A673 (cell line): ENCODE results near the gene GDF15. TPM values are rescaled to one million over a fixed set of nuclear protein-coding genes. Genes with fewer than 3 reads are reported as not detected.

Experiments used
- Bru-seq: library from RNA; stranded (reverse); fragments of 400-500 nt; gene quantifications from one replicate; lab custom pipeline; 2021; lab: Mats Ljungman, UMichigan
- BruChase-seq, 2 experiments: library from RNA; stranded (reverse); fragments of 400-500 nt; gene quantifications; one replicate each; lab custom pipeline; 2021; lab: Mats Ljungman, UMichigan
- BruUV-seq: library from RNA; stranded (reverse); fragments of 400-500 nt; replicated peaks from 2 replicates; lab custom pipeline; 2021; lab: Mats Ljungman, UMichigan
- CTCF ChIA-PET: fragments of 300-600 bp; sonication (Branson Sonifier 250); formaldehyde crosslinking; loops from one replicate; lab custom pipeline; 2022; ENCODE audit warnings: antibody characterized with exemption; lab: Charles Lee
- POLR2A ChIA-PET: fragments of 300-600 bp; sonication (Branson Sonifier 250); formaldehyde crosslinking; loops from one replicate; lab custom pipeline; 2022; ENCODE audit warnings: antibody characterized with exemption; ENCODE audit not compliant: low non-redundant PET; lab: Charles Lee
- DNase-seq: peaks from one replicate; pipeline ENCODE4 v3.0.0-alpha.2; 2015; ENCODE audit warnings: low spot score
- H3K27ac ChIP-seq: fragments of 200-600 bp; sonication (generic); 2 replicates; pipeline ENCODE4 v1.5.1; 2016; ENCODE audit warnings: mixed run types, low read depth, mild to moderate bottlenecking, mixed read lengths, antibody characterized with exemption, low read length; ENCODE audit not compliant: poor library complexity, severe bottlenecking
- H3K27me3 ChIP-seq: fragments of 200-600 bp; sonication (generic); replicated peaks from 2 replicates; pipeline ENCODE4 v1.6.1; 2017; ENCODE audit warnings: mixed run types, low read depth, mild to moderate bottlenecking, mixed read lengths, antibody characterized with exemption, low read length; ENCODE audit not compliant: insufficient read depth, poor library complexity
- H3K36me3 ChIP-seq: fragments of 200-600 bp; sonication (generic); 2 replicates; pipeline ENCODE4 v1.6.1; 2016; ENCODE audit warnings: mixed run types, mild to moderate bottlenecking, mixed read lengths, antibody characterized with exemption, low read length; ENCODE audit not compliant: insufficient read depth, poor library complexity, severe bottlenecking
- H3K4me1 ChIP-seq: fragments of 200-600 bp; sonication (generic); 2 replicates; pipeline ENCODE4 v1.6.1; 2017; ENCODE audit warnings: mixed run types, mild to moderate bottlenecking, mixed read lengths, antibody characterized with exemption, low read length; ENCODE audit not compliant: insufficient read depth, poor library complexity, severe bottlenecking
- H3K4me3 ChIP-seq: fragments of 200-600 bp; sonication (generic); 2 replicates; pipeline ENCODE4 v1.5.1; 2016; ENCODE audit warnings: low read depth, mixed run types, mild to moderate bottlenecking, mixed read lengths, low read length; ENCODE audit not compliant: poor library complexity, severe bottlenecking
- H3K9me3 ChIP-seq: fragments of 200-600 bp; sonication (generic); 2 replicates; pipeline ENCODE4 v1.6.1; 2016; ENCODE audit warnings: mixed run types, low read depth, mild to moderate bottlenecking, mixed read lengths, antibody characterized with exemption, low read length; ENCODE audit not compliant: poor library complexity, severe bottlenecking
- CTCF ChIP-seq: fragments of 300-800, 200-600 bp; sonication (generic); conservative IDR thresholded peaks from 2 replicates; pipeline ENCODE4 v1.5.1; 2017; ENCODE audit warnings: low read depth, mild to moderate bottlenecking, antibody characterized with exemption, low read length, moderate library complexity, mixed read lengths
- EZH2 ChIP-seq: fragments of 200-600 bp; sonication (generic); IDR thresholded peaks from 2 replicates; pipeline ENCODE4 v1.6.1; 2017; ENCODE audit warnings: borderline replicate concordance, low read depth, mild to moderate bottlenecking, mixed read lengths, antibody characterized with exemption, low read length; ENCODE audit not compliant: poor library complexity, severe bottlenecking
- intact Hi-C: fragments of 100-400 bp; cut with micrococcal nuclease; formaldehyde crosslinking; loops from one replicate; pipeline ENCODE4 v1.10.0; 2022; ENCODE audit not compliant: unreplicated experiment
- long read RNA-seq: library from polyadenylated mRNA; stranded (forward); transcript quantifications from one replicate; pipeline ENCODE4 v2.0.0, GENCODE V29; 2022
- total RNA-seq: library from RNA; stranded (reverse); gene quantifications from 2 replicates; pipeline ENCODE4 v1.2.3, GENCODE V29; 2021

The GDF15 gene
- total RNA-seq (4.0 and 4.7 TPM in 2 replicates), Bru-seq, nascent RNA (percentile 25 among the genes with signal in this experiment), BruChase-seq, experiment 1, labeled RNA remaining after a 2-hour chase (percentile 16 among the genes with signal in this experiment), BruChase-seq, experiment 2, labeled RNA remaining after a 6-hour chase (percentile 30 among the genes with signal in this experiment)
- long read RNA-seq, transcript GDF15-201 (2 exons, 1,200 nt), result major isoform, 6 of 7 reads
- long read RNA-seq, partial matches to known transcripts, result 0 of 7 reads
- long read RNA-seq, other reads (novel, unspliced or antisense), result 1 of 7 reads

GRCh38 chr19:18385675-18386542, at the start of gene GDF15:
Gene GDF15 (plus strand): TSS chr19:18386158. CDS start chr19:18386190, 32 bp downstream.
- Histone ChIP-seq H3K9me3 (no peaks in the 10 kb centered on the region), H3K27me3 (no peaks in the 10 kb centered on the region), H3K36me3 (no peaks in the 10 kb centered on the region), H3K4me1 (peaks cover 26% of the 10 kb centered on the region), H3K4me3 (no peak within 1 kb of the TSS), H3K27ac (peak within 1 kb of the TSS; percentile 39)
- ChIA-PET POLR2A (interaction anchor here (0.5 kb wide), 1 partner anchor 31 kb away, joined by 7 read pairs; no protein-coding TSS in a partner anchor), CTCF (no interaction called here)
- intact Hi-C loops, result no loop called here
- BruUV-seq, result no TSS peak
- peak; percentile 36 for DNase-seq
- TF ChIP-seq CTCF, result peak; percentile 67
- TF ChIP-seq EZH2, result no peak

- intact Hi-C loops, result no loop called here
Measured at GRCh38 chr19:18338541-18338940, 47.4 kb upstream of the GDF15 start.

More at GRCh38 chr19:18338541-18338940, 47.4 kb upstream of the GDF15 start:
- TF ChIP-seq EZH2 (no peak), CTCF (no peak)
- POLR2A ChIA-PET, result no interaction called here
- Histone ChIP-seq H3K36me3 (no peaks in the 10 kb centered on the region), H3K27me3 (no peaks in the 10 kb centered on the region), H3K9me3 (no peaks in the 10 kb centered on the region), H3K27ac (no peak overlapping the region), H3K4me1 (peaks cover 15% of the 10 kb centered on the region), H3K4me3 (no peak overlapping the region)
- CTCF ChIA-PET, result interaction anchor here (0.7 to 0.8 kb wide), 2 partner anchors 59 to 68 kb away, joined by 3 to 4 read pairs; no protein-coding TSS in a partner anchor
- DNase-seq, result no peak
- BruUV-seq, result no TSS peak
